HepG2 (cell line): ENCODE results near the gene ANO1. TPM values are rescaled to one million over a fixed set of nuclear protein-coding genes. Genes with fewer than 3 reads are reported as not detected.
A peak's percentile ranks its signal among the peaks of the same experiment; 100 is the strongest.

Experiments used
- BHLHE40 ChIP-seq: IDR thresholded peaks from 2 replicates; pipeline ENCODE4 v1.6.1; 2011; ENCODE audit warnings: low read length, improper control_type of control experiment
- ERF ChIP-seq: IDR thresholded peaks from 2 replicates; pipeline ENCODE4 v1.6.1; 2018; ENCODE audit warnings: missing biosample characterization, missing genetic modification reagents
- GTF3A ChIP-seq: sonication (generic); formaldehyde crosslinking; conservative IDR thresholded peaks from 2 replicates; pipeline ENCODE4 v1.4.0; 2020; ENCODE audit warnings: mild to moderate bottlenecking, missing genetic modification reagents
- HES4 ChIP-seq: sonication (generic); formaldehyde crosslinking; IDR thresholded peaks from 2 replicates; pipeline ENCODE4 v1.9.0; 2021; ENCODE audit warnings: mild to moderate bottlenecking, missing genetic modification reagents, borderline replicate concordance
- IRF2 ChIP-seq: IDR thresholded peaks from 2 replicates; pipeline ENCODE4 v1.6.1; 2018; ENCODE audit warnings: missing genetic modification reagents, missing compliant biosample characterization
- KAT7 ChIP-seq: IDR thresholded peaks from 2 replicates; pipeline ENCODE4 v1.6.1; 2018; ENCODE audit warnings: borderline replicate concordance, missing compliant biosample characterization
- KDM2A ChIP-seq: sonication (generic); formaldehyde crosslinking; IDR thresholded peaks from 2 replicates; pipeline ENCODE4 v1.4.0; 2020; ENCODE audit warnings: low read depth, missing genetic modification reagents, borderline replicate concordance
- KDM4B ChIP-seq: sonication (generic); formaldehyde crosslinking; IDR thresholded peaks from 2 replicates; pipeline ENCODE4 v1.4.0; 2020; ENCODE audit warnings: missing genetic modification reagents
- PTBP1 ChIP-seq: fragments of 200-400 bp; formaldehyde crosslinking; IDR thresholded peaks from 2 replicates; pipeline ENCODE4 v1.6.1; 2018; ENCODE audit warnings: low read length, low read depth; ENCODE audit not compliant: poor library complexity, severe bottlenecking
- RAD21 ChIP-seq: fragments of 450-650 bp; formaldehyde crosslinking; IDR thresholded peaks from 2 replicates; pipeline ENCODE4 v1.5.0; 2020; ENCODE audit warnings: mild to moderate bottlenecking
- TBL1XR1 ChIP-seq: fragments of 150-350 bp; IDR thresholded peaks from 2 replicates; pipeline ENCODE4 v1.6.1; 2014; ENCODE audit warnings: borderline replicate concordance, low read length; ENCODE audit not compliant: partially characterized antibody
- WIZ ChIP-seq: sonication (generic); formaldehyde crosslinking; IDR thresholded peaks from 2 replicates; pipeline ENCODE4 v1.5.1; 2020; ENCODE audit warnings: mild to moderate bottlenecking, missing genetic modification reagents
- ZBTB20 ChIP-seq: sonication (generic); formaldehyde crosslinking; IDR thresholded peaks from 2 replicates; pipeline ENCODE4 v1.8.1; 2023; ENCODE audit warnings: missing genetic modification reagents, low read depth, mild to moderate bottlenecking, borderline replicate concordance
- ZBTB42 ChIP-seq: sonication (generic); formaldehyde crosslinking; IDR thresholded peaks from 2 replicates; pipeline ENCODE4 v1.5.0; 2020; ENCODE audit warnings: mild to moderate bottlenecking, missing genetic modification reagents
- ZFP41 ChIP-seq: sonication (generic); formaldehyde crosslinking; IDR thresholded peaks from 2 replicates; pipeline ENCODE4 v1.4.0; 2020; ENCODE audit warnings: mild to moderate bottlenecking, missing genetic modification reagents, borderline replicate concordance
- ZNF7 ChIP-seq: IDR thresholded peaks from 2 replicates; pipeline ENCODE4 v1.6.1; 2016; ENCODE audit warnings: missing biosample characterization, missing genetic modification reagents
- ZNF746 ChIP-seq: sonication (generic); formaldehyde crosslinking; IDR thresholded peaks from 2 replicates; pipeline ENCODE4 v1.8.0; 2022; ENCODE audit warnings: mild to moderate bottlenecking, missing genetic modification reagents
- ZNF768 ChIP-seq: sonication (generic); formaldehyde crosslinking; IDR thresholded peaks from 2 replicates; pipeline ENCODE4 v1.4.0; 2020; ENCODE audit warnings: missing genetic modification reagents
- polyA plus RNA-seq, 8 experiments: library from polyadenylated mRNA; depleted of rRNA in 3 of 8; stranded (reverse) in 7 of 8; unstranded in 1 of 8; fragments of >200 nt; fragmentation: Illumina TruSeq in 4 of 8; extraction: Trizol in 4 of 8; gene quantifications; 2 replicates each; pipeline versions ENCODE4 v1.2.1 to v1.2.3, GENCODE V29; 2011 to 2016; ENCODE audit warnings: low read depth in 4 of 8, missing spikeins in 1 of 8, mixed read lengths in 1 of 8; ENCODE audit not compliant: insufficient read depth in 1 of 8
- total RNA-seq, 5 experiments: library from RNA; depleted of rRNA; stranded (reverse); fragments of >200 nt; fragmentation: Illumina TruSeq; extraction: Trizol; gene quantifications; 2 replicates each; pipeline ENCODE4 v1.2.3, GENCODE V29; 2016; ENCODE audit warnings: low read depth in 1 of 5
- TF ChIP-seq, protein P1 (sequence below): IDR thresholded peaks from 2 replicates; pipeline ENCODE4 v1.6.1; 2016; ENCODE audit warnings: missing compliant biosample characterization, missing genetic modification reagents, borderline replicate concordance
- TF ChIP-seq, protein P2 (sequence below): sonication (generic); formaldehyde crosslinking; IDR thresholded peaks from 2 replicates; pipeline ENCODE4 v1.5.0; 2020; ENCODE audit warnings: missing genetic modification reagents
- TF ChIP-seq, protein P3 (sequence below): sonication (generic); formaldehyde crosslinking; conservative IDR thresholded peaks from 2 replicates; pipeline ENCODE4 v1.4.0; 2020; ENCODE audit warnings: missing genetic modification reagents
- TF ChIP-seq, protein P4 (sequence below): sonication (generic); formaldehyde crosslinking; IDR thresholded peaks from 2 replicates; pipeline ENCODE4 v1.4.0; 2020; ENCODE audit warnings: missing genetic modification reagents
- TF ChIP-seq, protein P5 (sequence below): sonication (generic); formaldehyde crosslinking; IDR thresholded peaks from 2 replicates; pipeline ENCODE4 v1.8.1; 2023; ENCODE audit warnings: mild to moderate bottlenecking, missing genetic modification reagents

ANO1 gene
- total and polyA plus RNA-seq, 2 of the 13 experiments (the other 11 are each of a cell fraction or from before 2014, with no cell fraction given): not detected

DNA sequence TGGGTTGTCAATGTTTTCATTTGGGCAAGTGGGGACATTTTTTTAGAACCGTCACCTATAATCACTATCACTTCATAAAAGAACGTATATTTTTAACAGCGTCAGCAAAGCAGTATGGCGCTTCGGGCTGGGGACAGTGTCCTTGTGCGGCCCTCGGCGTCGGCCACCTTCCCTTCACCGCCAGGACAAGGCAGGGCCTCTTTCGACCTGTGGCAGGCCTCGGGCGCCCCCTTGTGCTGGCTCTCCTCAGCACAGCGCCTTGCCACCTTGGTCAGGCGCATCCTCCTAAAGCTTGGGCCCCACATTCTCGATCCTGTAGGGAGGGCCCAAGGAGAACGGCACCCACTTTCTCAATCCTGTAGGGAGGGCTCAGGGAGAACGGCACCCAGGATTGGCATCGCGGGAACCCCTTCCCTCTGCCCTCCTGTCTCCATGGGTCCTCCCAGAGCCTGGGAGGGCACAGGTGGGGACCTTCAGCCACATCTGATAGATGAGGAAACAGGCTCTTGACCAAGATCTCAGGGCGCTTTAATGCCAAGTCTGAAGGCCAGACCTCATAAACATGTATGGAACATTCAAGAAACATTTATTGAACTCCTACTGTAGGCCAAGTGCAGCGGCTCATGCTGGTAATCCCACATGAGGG, 113.5 kb downstream of the ANO1 start (continued):
- TF ChIP-seq BHLHE40 (no peak), RAD21 (CRISPR knock-in tag) (peak; percentile 92), ZBTB42 (CRISPR knock-in tag) (no peak), PTBP1 (no peak), ERF (CRISPR knock-in tag) (0 out of 2 replicates have a peak, but pooled peaks have one; percentile 29), KAT7 (CRISPR knock-in tag) (no peak), IRF2 (CRISPR knock-in tag) (0 out of 2 replicates have a peak, but pooled peaks have one; percentile 43), KDM4B (no peak), GTF3A (CRISPR knock-in tag) (no peak), ZBTB20 (CRISPR knock-in tag) (no peak), ZNF746 (CRISPR knock-in tag) (no peak), HES4 (CRISPR knock-in tag) (no peak), TBL1XR1 (no peak), ZFP41 (CRISPR knock-in tag) (no peak), ZNF768 (CRISPR knock-in tag) (peak; percentile 13; the same call in 1 of the 2 replicates), KDM2A (CRISPR knock-in tag) (peak; percentile 74; the same call in 1 of the 2 replicates), WIZ (no peak), ZNF7 (CRISPR knock-in tag) (no peak)
- TF ChIP-seq, protein P1, sequence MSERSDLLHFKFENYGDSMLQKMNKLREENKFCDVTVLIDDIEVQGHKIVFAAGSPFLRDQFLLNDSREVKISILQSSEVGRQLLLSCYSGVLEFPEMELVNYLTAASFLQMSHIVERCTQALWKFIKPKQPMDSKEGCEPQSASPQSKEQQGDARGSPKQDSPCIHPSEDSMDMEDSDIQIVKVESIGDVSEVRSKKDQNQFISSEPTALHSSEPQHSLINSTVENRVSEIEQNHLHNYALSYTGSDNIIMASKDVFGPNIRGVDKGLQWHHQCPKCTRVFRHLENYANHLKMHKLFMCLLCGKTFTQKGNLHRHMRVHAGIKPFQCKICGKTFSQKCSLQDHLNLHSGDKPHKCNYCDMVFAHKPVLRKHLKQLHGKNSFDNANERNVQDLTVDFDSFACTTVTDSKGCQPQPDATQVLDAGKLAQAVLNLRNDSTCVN (CRISPR knock-in tag): no peak
- TF ChIP-seq, protein P2, sequence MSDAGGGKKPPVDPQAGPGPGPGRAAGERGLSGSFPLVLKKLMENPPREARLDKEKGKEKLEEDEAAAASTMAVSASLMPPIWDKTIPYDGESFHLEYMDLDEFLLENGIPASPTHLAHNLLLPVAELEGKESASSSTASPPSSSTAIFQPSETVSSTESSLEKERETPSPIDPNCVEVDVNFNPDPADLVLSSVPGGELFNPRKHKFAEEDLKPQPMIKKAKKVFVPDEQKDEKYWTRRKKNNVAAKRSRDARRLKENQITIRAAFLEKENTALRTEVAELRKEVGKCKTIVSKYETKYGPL (CRISPR knock-in tag): no peak
- TF ChIP-seq, protein P3, sequence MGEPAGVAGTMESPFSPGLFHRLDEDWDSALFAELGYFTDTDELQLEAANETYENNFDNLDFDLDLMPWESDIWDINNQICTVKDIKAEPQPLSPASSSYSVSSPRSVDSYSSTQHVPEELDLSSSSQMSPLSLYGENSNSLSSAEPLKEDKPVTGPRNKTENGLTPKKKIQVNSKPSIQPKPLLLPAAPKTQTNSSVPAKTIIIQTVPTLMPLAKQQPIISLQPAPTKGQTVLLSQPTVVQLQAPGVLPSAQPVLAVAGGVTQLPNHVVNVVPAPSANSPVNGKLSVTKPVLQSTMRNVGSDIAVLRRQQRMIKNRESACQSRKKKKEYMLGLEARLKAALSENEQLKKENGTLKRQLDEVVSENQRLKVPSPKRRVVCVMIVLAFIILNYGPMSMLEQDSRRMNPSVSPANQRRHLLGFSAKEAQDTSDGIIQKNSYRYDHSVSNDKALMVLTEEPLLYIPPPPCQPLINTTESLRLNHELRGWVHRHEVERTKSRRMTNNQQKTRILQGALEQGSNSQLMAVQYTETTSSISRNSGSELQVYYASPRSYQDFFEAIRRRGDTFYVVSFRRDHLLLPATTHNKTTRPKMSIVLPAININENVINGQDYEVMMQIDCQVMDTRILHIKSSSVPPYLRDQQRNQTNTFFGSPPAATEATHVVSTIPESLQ: no peak
- TF ChIP-seq, protein P4, sequence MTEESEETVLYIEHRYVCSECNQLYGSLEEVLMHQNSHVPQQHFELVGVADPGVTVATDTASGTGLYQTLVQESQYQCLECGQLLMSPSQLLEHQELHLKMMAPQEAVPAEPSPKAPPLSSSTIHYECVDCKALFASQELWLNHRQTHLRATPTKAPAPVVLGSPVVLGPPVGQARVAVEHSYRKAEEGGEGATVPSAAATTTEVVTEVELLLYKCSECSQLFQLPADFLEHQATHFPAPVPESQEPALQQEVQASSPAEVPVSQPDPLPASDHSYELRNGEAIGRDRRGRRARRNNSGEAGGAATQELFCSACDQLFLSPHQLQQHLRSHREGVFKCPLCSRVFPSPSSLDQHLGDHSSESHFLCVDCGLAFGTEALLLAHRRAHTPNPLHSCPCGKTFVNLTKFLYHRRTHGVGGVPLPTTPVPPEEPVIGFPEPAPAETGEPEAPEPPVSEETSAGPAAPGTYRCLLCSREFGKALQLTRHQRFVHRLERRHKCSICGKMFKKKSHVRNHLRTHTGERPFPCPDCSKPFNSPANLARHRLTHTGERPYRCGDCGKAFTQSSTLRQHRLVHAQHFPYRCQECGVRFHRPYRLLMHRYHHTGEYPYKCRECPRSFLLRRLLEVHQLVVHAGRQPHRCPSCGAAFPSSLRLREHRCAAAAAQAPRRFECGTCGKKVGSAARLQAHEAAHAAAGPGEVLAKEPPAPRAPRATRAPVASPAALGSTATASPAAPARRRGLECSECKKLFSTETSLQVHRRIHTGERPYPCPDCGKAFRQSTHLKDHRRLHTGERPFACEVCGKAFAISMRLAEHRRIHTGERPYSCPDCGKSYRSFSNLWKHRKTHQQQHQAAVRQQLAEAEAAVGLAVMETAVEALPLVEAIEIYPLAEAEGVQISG (CRISPR knock-in tag): no peak
- TF ChIP-seq, protein P5, sequence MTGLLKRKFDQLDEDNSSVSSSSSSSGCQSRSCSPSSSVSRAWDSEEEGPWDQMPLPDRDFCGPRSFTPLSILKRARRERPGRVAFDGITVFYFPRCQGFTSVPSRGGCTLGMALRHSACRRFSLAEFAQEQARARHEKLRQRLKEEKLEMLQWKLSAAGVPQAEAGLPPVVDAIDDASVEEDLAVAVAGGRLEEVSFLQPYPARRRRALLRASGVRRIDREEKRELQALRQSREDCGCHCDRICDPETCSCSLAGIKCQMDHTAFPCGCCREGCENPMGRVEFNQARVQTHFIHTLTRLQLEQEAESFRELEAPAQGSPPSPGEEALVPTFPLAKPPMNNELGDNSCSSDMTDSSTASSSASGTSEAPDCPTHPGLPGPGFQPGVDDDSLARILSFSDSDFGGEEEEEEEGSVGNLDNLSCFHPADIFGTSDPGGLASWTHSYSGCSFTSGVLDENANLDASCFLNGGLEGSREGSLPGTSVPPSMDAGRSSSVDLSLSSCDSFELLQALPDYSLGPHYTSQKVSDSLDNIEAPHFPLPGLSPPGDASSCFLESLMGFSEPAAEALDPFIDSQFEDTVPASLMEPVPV (CRISPR knock-in tag): no peak
